ENCODE results near the gene CLDN14.

Gene CLDN14

DNA sequence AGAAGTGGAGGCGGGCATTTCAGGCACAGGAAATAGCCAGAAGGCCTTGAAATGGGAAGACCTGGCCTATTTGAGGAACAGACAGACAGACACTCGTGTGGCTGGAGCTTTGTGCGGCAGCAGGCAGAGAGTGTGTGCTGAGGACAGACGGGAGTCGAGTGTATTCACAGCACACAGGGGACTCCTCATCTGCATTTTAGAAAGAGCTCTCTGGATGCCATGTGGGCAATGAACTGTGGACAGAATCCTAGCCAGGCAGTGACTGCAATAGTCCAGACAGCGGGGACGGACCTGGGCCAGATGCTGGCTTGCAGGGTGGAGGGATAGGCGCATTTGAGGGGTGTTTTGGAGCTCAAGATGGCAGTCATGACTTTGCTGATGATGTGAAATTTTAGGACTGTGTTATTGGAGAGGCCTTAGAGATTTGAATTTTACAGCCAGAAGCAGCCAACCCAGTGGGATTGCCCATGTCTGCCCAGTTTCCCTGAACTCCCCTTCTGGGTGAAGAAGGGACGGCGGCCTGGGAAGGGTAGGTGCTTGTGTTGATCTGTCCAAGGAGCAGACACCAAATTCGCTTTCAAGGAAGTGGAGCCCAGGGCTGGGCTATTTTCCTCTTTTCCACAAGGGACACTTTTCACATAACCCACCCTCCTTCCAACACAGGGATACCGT, 51.0 kb downstream of the CLDN14 start:
- Histone ChIP-seq H3K9ac (ENCODE audit: low read length) (no peak overlapping the region), H3K4me3 (ENCODE audit: low read length) (no peak overlapping the region), H3K27ac (ENCODE audit: low read length) (no peak overlapping the region), H3K36me3 (ENCODE audit: control insufficient read depth, low read depth, low read length) (no peaks in the 10 kb centered on the region), H3K9me3 (ENCODE audit: control insufficient read depth, low read depth, low read length) (no peaks in the 10 kb centered on the region), H3K27me3 (ENCODE audit: control insufficient read depth, insufficient read depth, low read length) (no peaks in the 10 kb centered on the region), H3K4me1 (ENCODE audit: control insufficient read depth, low read depth, low read length) (peaks cover 7% of the 10 kb centered on the region)

DNA sequence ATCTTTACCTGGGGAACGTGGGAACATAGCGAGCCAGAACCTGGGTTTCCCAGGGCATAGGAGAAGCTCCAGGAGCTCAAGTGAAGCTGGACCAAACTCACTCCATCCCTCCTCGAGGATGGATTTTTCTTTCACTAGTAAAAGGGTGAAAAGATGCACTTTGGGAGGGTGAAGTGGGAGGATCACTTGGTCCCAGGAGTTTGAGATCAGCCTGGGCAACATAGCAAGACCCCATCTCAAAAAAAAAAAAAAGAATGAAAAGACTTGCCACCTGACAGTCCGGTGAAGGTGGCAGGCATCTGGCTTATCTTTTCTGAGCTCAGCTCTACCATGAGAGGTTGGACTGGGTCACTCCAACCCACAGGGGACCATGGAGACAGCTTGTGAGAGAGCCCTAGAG, 52.4 kb downstream of the CLDN14 start:
- Histone ChIP-seq H3K27ac (ENCODE audit: low read length) (no peak overlapping the region), H3K36me3 (ENCODE audit: control insufficient read depth, low read depth, low read length) (no peaks in the 10 kb centered on the region), H3K9me3 (ENCODE audit: control insufficient read depth, low read depth, low read length) (no peaks in the 10 kb centered on the region), H3K9ac (ENCODE audit: low read length) (no peak overlapping the region), H3K4me1 (ENCODE audit: control insufficient read depth, low read depth, low read length) (peaks cover 7% of the 10 kb centered on the region), H3K27me3 (ENCODE audit: control insufficient read depth, insufficient read depth, low read length) (no peaks in the 10 kb centered on the region), H3K4me3 (ENCODE audit: low read length) (no peak overlapping the region)

DNA sequence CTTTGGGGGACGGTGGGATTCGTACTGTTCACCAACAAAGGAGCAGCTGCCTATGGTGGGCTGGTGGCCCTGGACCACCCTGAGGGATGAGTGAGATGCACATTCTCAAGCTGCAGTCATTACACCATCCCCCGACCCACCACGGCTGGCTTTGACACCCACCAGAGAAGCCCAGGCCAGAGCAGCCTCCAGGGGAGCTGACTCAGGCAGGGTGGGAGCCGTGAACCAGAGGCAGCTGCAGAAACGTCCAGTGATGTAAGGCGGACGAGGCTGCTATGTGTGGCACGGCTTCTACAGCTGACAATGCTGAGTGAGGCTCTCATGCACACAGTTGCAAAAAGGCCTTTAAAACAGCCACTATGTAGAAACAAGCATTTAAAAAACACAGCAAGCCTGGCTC, 54.6 kb downstream of the CLDN14 start:
- Histone ChIP-seq H3K4me3 (ENCODE audit: low read length) (no peak overlapping the region), H3K9me3 (ENCODE audit: control insufficient read depth, low read depth, low read length) (no peaks in the 10 kb centered on the region), H3K27ac (ENCODE audit: low read length) (no peak overlapping the region), H3K27me3 (ENCODE audit: control insufficient read depth, insufficient read depth, low read length) (no peaks in the 10 kb centered on the region), H3K9ac (ENCODE audit: low read length) (no peak overlapping the region), H3K36me3 (ENCODE audit: control insufficient read depth, low read depth, low read length) (no peaks in the 10 kb centered on the region), H3K4me1 (ENCODE audit: control insufficient read depth, low read depth, low read length) (peaks cover 6% of the 10 kb centered on the region)

DNA sequence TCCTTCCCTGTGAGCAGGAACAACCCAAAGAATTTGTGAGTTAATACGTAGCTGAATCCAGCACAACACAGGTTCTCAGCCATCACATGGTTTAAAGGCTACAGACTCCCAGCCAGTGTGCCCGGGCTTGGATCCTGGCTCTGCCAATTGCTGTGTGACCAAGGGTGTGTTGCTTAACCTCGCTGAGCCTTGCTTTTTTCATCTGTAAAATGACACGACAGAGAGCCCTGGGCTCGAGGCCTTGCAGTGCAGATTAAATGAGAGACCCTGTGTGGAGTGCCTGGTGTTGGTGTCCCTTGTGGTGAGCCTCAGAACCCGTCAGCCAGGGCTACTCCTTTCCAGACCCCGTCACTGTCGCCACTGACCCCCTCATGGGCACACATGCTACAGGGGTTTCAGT, 55.3 kb downstream of the CLDN14 start:
- Histone ChIP-seq H3K36me3 (ENCODE audit: control insufficient read depth, low read depth, low read length) (no peaks in the 10 kb centered on the region), H3K4me3 (ENCODE audit: low read length) (no peak overlapping the region), H3K27me3 (ENCODE audit: control insufficient read depth, insufficient read depth, low read length) (no peaks in the 10 kb centered on the region), H3K9me3 (ENCODE audit: control insufficient read depth, low read depth, low read length) (no peaks in the 10 kb centered on the region), H3K27ac (ENCODE audit: low read length) (no peak overlapping the region), H3K4me1 (ENCODE audit: control insufficient read depth, low read depth, low read length) (peaks cover 3% of the 10 kb centered on the region), H3K9ac (ENCODE audit: low read length) (no peak overlapping the region)

DNA sequence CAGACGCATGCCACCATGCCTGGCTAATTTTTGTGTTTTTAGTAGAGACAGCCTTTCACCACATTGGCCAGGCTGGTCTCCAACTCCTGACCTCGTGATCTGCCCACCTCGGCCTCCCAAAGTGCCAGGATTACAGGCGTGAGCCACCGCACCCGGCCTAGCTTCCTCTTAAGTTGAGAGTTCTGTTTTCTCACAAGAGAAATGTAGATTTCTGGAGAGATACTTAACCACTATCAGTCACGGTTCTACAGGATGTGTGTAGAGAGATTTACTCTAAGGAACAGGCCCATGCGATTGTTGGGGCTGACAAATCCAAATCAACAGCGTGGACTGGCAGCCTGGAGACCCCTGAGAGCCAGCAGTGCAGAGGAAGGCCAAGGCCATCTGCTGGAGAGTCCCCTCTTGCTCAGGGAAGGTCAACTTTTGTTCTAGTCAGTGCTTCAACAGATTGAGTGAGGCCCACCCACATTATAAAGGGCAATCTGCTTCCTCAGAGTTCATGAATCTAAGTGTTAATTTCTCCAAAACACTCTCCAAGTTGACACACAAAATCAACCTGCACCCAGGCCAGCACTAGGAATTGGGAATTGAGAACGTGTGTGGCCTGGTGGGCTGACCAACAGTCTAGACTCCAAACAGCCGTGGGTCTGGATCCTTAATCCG, 56.0 kb downstream of the CLDN14 start:
- peaks cover 3% of the 10 kb centered on the region for H3K4me1 ChIP-seq (ENCODE audit: control insufficient read depth, low read depth, low read length)
- no peak overlapping the region for H3K9ac ChIP-seq (ENCODE audit: low read length)
- no peaks in the 10 kb centered on the region for H3K36me3 ChIP-seq (ENCODE audit: control insufficient read depth, low read depth, low read length)
- no peaks in the 10 kb centered on the region for H3K27me3 ChIP-seq (ENCODE audit: control insufficient read depth, insufficient read depth, low read length)
- H3K4me3 ChIP-seq (ENCODE audit: low read length): no peak overlapping the region
- H3K9me3 ChIP-seq (ENCODE audit: control insufficient read depth, low read depth, low read length): no peaks in the 10 kb centered on the region
- H3K27ac ChIP-seq (ENCODE audit: low read length): no peak overlapping the region

DNA sequence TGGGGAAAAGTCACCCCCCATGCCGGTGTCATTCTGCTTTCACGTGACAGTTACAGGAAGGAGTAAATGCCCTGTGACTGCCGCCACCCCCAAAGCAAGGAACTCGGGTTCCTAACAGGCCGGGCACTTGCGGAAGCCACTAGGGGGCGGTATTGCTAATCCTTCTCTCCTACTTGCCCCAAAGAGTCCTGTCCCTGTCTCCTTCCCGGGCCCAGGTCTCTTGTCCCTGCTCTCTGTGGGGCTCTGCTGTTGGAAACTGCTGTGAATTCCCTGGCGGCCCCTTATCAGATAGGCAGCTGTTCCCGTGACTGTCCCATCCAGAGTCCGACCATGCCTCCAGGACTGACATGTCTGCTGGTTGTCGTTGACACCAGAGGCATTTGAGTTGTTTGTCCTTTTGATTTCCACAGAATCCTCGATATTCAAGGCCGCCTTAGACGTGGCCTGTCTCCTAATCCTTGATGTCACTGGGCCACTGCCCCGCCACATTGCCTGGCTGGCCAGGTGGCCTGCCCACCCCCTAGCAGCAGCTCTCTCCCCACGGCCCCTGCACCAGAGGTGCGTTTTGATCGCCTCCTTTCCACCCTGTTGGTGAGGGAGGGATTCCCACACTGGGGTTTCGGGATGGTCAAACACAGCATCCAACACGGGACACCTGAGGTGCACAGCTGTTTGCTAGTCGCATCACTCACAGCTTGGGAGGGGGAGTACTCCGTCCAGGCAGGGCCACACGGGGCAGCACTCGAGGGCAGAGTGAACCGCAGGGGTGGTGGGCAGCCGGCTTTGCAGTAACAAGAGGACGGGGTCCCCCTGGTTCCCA, 57.4 kb downstream of the CLDN14 start:
- Histone ChIP-seq H3K27ac (ENCODE audit: low read length) (no peak overlapping the region), H3K9me3 (ENCODE audit: control insufficient read depth, low read depth, low read length) (no peaks in the 10 kb centered on the region), H3K4me1 (ENCODE audit: control insufficient read depth, low read depth, low read length) (peaks cover 3% of the 10 kb centered on the region), H3K27me3 (ENCODE audit: control insufficient read depth, insufficient read depth, low read length) (no peaks in the 10 kb centered on the region), H3K4me3 (ENCODE audit: low read length) (no peak overlapping the region), H3K9ac (ENCODE audit: low read length) (no peak overlapping the region), H3K36me3 (ENCODE audit: control insufficient read depth, low read depth, low read length) (peaks cover 3% of the 10 kb centered on the region)

DNA sequence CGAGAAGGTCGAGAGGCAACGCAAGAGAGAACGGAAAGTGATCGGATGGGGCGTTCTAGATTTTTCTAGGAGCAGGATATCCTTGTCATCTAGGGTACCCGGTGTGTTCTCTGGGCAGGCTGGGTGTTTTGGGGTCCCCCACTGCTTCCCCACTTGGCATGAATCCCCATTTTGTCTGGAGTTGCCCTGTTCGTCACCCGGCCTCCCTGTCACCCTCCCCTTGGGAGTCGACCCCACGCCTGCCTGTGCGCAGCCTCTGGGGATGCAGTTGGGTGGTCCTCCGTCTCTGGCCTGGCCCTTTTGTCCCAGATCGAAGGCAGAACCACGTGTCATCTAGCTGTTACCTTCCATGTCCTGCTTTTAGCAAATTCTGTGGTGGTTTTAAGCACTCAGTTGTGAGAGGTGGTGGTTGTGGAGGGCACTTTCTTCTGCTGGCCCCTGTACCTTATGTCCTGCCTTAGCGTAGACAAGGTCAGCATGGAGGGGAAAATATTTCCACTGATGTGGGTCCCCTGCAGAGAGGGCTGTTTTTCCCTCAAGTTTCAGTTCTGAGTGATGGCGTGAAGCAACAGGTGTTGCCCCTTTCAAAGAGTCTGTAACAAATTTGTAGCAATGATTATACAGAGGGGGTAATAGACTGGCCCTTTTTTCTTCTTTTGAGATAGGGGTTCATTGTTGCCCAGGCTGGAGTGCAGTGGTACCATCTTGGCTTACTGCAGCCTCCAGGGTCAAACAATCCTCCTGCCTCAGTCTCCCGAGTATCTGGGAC, 59.2 kb downstream of the CLDN14 start:
- H3K4me3 ChIP-seq (ENCODE audit: low read length): no peak overlapping the region
- H3K36me3 ChIP-seq (ENCODE audit: control insufficient read depth, low read depth, low read length): peaks cover 13% of the 10 kb centered on the region
- no peak overlapping the region for H3K27ac ChIP-seq (ENCODE audit: low read length)
- H3K9ac ChIP-seq (ENCODE audit: low read length): no peak overlapping the region
- H3K4me1 ChIP-seq (ENCODE audit: control insufficient read depth, low read depth, low read length): peaks cover 3% of the 10 kb centered on the region
- no peaks in the 10 kb centered on the region for H3K27me3 ChIP-seq (ENCODE audit: control insufficient read depth, insufficient read depth, low read length)
- H3K9me3 ChIP-seq (ENCODE audit: control insufficient read depth, low read depth, low read length): no peaks in the 10 kb centered on the region

DNA sequence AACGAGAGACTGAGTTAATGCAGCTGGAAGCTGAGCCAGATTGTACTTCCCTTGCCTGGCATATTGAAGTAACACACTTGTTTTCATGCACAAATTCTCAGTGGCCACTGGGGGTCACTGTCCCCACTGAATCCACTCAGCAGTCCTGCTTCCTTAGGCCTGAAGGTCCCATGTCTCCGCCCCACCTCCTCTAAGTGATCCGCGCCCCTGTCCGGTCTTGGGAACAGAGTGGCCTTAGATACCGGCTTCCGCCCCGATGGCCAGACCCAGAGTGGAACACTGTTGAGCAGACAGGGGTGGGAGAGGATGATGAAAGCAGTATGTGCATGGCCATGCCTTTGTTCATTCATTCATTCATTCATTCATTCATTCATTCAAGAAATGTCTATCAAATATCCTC, 59.9 kb downstream of the CLDN14 start:
- Histone ChIP-seq H3K4me1 (ENCODE audit: control insufficient read depth, low read depth, low read length) (peaks cover 4% of the 10 kb centered on the region), H3K9ac (ENCODE audit: low read length) (no peak overlapping the region), H3K27me3 (ENCODE audit: control insufficient read depth, insufficient read depth, low read length) (no peaks in the 10 kb centered on the region), H3K36me3 (ENCODE audit: control insufficient read depth, low read depth, low read length) (peaks cover 13% of the 10 kb centered on the region), H3K9me3 (ENCODE audit: control insufficient read depth, low read depth, low read length) (no peaks in the 10 kb centered on the region), H3K27ac (ENCODE audit: low read length) (no peak overlapping the region), H3K4me3 (ENCODE audit: low read length) (no peak overlapping the region)

DNA sequence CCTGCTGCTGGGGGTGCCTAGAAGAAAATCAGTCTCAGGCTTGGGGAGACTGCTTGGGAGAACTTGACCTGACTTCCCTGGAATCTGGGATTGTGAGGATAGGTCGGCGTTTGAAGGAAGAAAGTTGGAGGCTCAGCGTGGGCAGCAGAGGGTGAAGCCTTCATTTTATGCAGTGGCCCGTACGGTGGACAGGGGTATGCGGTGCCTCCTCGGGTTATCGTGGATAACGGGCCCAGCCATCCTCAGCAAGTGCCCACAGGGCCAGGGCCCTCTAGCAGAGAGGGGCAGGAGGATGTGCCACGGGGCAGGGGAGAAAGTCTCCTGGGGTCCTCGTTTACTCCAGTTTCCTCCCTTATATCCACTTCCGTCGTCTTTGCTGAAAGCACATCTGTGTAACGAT, 60.7 kb downstream of the CLDN14 start:
- H3K9me3 ChIP-seq (ENCODE audit: control insufficient read depth, low read depth, low read length): no peaks in the 10 kb centered on the region
- no peak overlapping the region for H3K9ac ChIP-seq (ENCODE audit: low read length)
- peaks cover 4% of the 10 kb centered on the region for H3K4me1 ChIP-seq (ENCODE audit: control insufficient read depth, low read depth, low read length)
- H3K27me3 ChIP-seq (ENCODE audit: control insufficient read depth, insufficient read depth, low read length): no peaks in the 10 kb centered on the region
- H3K27ac ChIP-seq (ENCODE audit: low read length): no peak overlapping the region
- peaks cover 13% of the 10 kb centered on the region for H3K36me3 ChIP-seq (ENCODE audit: control insufficient read depth, low read depth, low read length)
- no peak overlapping the region for H3K4me3 ChIP-seq (ENCODE audit: low read length)

DNA sequence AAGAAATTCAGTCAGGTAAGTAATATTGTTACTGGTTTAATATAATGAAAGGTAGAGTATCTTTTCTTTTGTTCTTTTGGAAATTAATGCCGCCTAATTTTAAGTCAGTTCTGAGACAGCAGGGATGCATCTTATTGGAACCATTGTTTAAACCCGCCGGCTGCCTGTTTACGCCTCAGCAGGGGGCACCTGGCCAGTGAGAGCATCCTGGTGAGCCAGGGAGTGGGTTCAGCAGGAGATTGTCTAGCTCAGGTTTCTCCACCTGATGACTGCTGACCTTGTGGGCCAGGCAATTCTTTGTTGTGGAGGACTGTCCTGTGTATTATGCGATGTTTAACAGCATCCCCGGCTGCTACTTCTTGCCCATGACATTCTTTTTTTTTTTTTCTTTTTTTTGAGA, 64.5 kb downstream of the CLDN14 start:
- Histone ChIP-seq H3K9me3 (ENCODE audit: control insufficient read depth, low read depth, low read length) (no peaks in the 10 kb centered on the region), H3K27ac (ENCODE audit: low read length) (no peak overlapping the region), H3K9ac (ENCODE audit: low read length) (no peak overlapping the region), H3K36me3 (ENCODE audit: control insufficient read depth, low read depth, low read length) (peaks cover 36% of the 10 kb centered on the region), H3K27me3 (ENCODE audit: control insufficient read depth, insufficient read depth, low read length) (no peaks in the 10 kb centered on the region), H3K4me3 (ENCODE audit: low read length) (no peak overlapping the region), H3K4me1 (ENCODE audit: control insufficient read depth, low read depth, low read length) (peaks cover 4% of the 10 kb centered on the region)

DNA sequence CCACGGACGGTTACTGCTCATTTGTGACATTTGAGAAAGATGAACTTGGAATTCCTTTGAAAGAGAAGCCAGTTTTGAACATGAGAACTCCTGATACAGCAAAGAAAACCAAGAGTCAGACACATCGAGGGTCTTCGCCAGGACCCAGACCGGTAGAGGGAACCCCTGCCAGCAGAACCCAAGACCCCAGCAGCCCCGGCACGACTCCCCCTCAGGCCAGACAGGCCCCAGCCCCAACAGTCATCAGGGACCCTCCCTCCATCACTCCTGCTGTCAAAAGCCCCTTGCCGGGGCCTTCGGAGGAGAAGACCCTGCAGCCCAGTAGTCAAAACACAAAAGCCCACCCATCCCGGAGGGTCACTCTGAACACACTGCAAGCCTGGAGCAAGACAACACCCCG, 67.0 kb downstream of the CLDN14 start:
- H3K9me3 ChIP-seq (ENCODE audit: control insufficient read depth, low read depth, low read length): no peaks in the 10 kb centered on the region
- peaks cover 4% of the 10 kb centered on the region for H3K4me1 ChIP-seq (ENCODE audit: control insufficient read depth, low read depth, low read length)
- H3K4me3 ChIP-seq (ENCODE audit: low read length): no peak overlapping the region
- H3K9ac ChIP-seq (ENCODE audit: low read length): no peak overlapping the region
- H3K36me3 ChIP-seq (ENCODE audit: control insufficient read depth, low read depth, low read length): peaks cover 42% of the 10 kb centered on the region
- no peaks in the 10 kb centered on the region for H3K27me3 ChIP-seq (ENCODE audit: control insufficient read depth, insufficient read depth, low read length)
- no peak overlapping the region for H3K27ac ChIP-seq (ENCODE audit: low read length)
